Ovary (tissue), 3 donors: ENCODE data around the gene SCAMP4.

Experiments used
- EP300 ChIP-seq: sonication (generic); formaldehyde crosslinking; IDR thresholded peaks from one replicate; pipeline ENCODE4 v1.6.1; 2017; ENCODE audit warnings: antibody characterized with exemption
- POLR2A ChIP-seq: fragments of 450-650 bp; IDR thresholded peaks from one replicate; pipeline ENCODE4 v1.6.1; 2017; ENCODE audit warnings: antibody characterized with exemption, mild to moderate bottlenecking, moderate library complexity
- TF ChIP-seq, protein P1 (sequence below), 3 donors: fragments of 450-650 bp in 2 of 3; fragments of 200-600 bp in 1 of 3; IDR thresholded peaks; one replicate each; pipeline versions ENCODE4 v1.5.1 to v1.8.0; 2016 to 2022; ENCODE audit warnings: antibody characterized with exemption in 3 of 3, mild to moderate bottlenecking in 1 of 3
- donor health status: DM: no; HTN: no; CAD: no.

DNA sequence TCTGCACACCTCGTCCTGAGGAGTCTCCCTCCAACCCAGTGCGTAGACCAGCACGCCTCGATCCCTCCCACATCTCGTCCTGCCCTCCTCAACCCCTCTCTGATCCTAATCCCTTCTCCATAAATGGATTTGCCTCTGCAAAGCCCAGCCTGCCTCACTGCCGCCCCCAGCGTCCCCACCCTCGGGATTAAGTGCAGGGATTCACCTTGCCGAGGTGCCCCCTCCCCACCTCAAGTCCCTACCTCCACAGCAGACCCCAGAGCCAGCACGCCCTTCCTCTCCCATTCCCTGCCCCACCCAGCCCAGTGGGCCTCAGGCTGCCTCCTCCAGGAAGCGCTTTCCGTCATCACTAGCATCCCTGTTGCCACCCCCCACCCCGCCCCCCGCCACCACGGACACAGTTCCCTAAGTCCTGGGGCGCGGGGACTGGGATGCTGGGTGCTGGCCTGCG, 45.8 kb upstream of the SCAMP4 start:
- TF ChIP-seq, protein P1, sequence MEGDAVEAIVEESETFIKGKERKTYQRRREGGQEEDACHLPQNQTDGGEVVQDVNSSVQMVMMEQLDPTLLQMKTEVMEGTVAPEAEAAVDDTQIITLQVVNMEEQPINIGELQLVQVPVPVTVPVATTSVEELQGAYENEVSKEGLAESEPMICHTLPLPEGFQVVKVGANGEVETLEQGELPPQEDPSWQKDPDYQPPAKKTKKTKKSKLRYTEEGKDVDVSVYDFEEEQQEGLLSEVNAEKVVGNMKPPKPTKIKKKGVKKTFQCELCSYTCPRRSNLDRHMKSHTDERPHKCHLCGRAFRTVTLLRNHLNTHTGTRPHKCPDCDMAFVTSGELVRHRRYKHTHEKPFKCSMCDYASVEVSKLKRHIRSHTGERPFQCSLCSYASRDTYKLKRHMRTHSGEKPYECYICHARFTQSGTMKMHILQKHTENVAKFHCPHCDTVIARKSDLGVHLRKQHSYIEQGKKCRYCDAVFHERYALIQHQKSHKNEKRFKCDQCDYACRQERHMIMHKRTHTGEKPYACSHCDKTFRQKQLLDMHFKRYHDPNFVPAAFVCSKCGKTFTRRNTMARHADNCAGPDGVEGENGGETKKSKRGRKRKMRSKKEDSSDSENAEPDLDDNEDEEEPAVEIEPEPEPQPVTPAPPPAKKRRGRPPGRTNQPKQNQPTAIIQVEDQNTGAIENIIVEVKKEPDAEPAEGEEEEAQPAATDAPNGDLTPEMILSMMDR (IDR thresholded peaks at IDR 0.05): no peak
- no peak for TF ChIP-seq POLR2A
- TF ChIP-seq EP300: no peak
